Panc1 (cell line): ENCODE data around the gene NEIL1. TPM values are rescaled to one million over a fixed set of nuclear protein-coding genes. Genes with fewer than 3 reads are reported as not detected.
A peak's percentile ranks its signal among the peaks of the same experiment; 100 is the strongest.

Experiments
- ATAC-seq: fragments of 200-7000 bp; cut with Tn5 transposase; 2 replicates; pipeline ENCODE4 v1.9.1; 2020; ENCODE audit warnings: mild to moderate bottlenecking, moderate library complexity
- BruUV-seq: library from RNA; stranded (reverse); fragments of 400-500 nt; replicated peaks from 2 replicates; lab custom pipeline; 2021; lab: Mats Ljungman, UMichigan
- CTCF ChIA-PET: fragments of 300-600 bp; sonication (Branson Sonifier 250); formaldehyde crosslinking; loops from one replicate; lab custom pipeline; 2022; ENCODE audit warnings: antibody characterized with exemption; lab: Charles Lee
- POLR2A ChIA-PET: fragments of 300-600 bp; sonication (Branson Sonifier 250); formaldehyde crosslinking; loops from one replicate; lab custom pipeline; 2022; ENCODE audit warnings: antibody characterized with exemption; lab: Charles Lee
- DNase-seq: peaks from one replicate; pipeline ENCODE4 v3.0.0-alpha.2; 2010; ENCODE audit warnings: low read depth, low spot score
- H3K27ac ChIP-seq: 2 replicates; pipeline ENCODE4 v1.5.1; 2011; ENCODE audit warnings: mild to moderate bottlenecking, low read length, inconsistent platforms
- H3K27me3 ChIP-seq: fragments of 200-500 bp; sonication (Bioruptor generic); 2 replicates; pipeline ENCODE4 v1.6.0; 2014; ENCODE audit warnings: low read length, inconsistent platforms; ENCODE audit not compliant: control insufficient read depth, insufficient read depth
- H3K36me3 ChIP-seq: fragments of 200-500 bp; sonication (Bioruptor generic); 2 replicates; pipeline ENCODE4 v1.5.1; 2014; ENCODE audit warnings: inconsistent platforms, mild to moderate bottlenecking, low read length, moderate library complexity; ENCODE audit not compliant: control insufficient read depth, insufficient read depth
- H3K4me1 ChIP-seq: 2 replicates; pipeline ENCODE4 v1.5.1; 2011; ENCODE audit warnings: inconsistent platforms, mild to moderate bottlenecking, low read length, moderate library complexity; ENCODE audit not compliant: control insufficient read depth, insufficient read depth
- H3K4me3 ChIP-seq, 2 experiments: 2 replicates each; pipeline ENCODE4 v1.5.1; 2011 to 2012; ENCODE audit warnings: low read depth in 2 of 2, low read length in 2 of 2, mild to moderate bottlenecking in 2 of 2, inconsistent platforms in 1 of 2, moderate library complexity in 1 of 2
- H3K9me3 ChIP-seq: fragments of 200-500 bp; sonication (Bioruptor generic); 2 replicates; pipeline ENCODE4 v1.5.1; 2014; ENCODE audit warnings: low read depth, mild to moderate bottlenecking, inconsistent platforms, low read length, moderate library complexity; ENCODE audit not compliant: control insufficient read depth, insufficient read depth
- POLR2AphosphoS5 ChIP-seq: IDR thresholded peaks from 2 replicates; pipeline ENCODE4 v1.6.1; 2012; ENCODE audit warnings: mild to moderate bottlenecking, low read depth, low read length, moderate library complexity
- SIN3A ChIP-seq: IDR thresholded peaks from 2 replicates; pipeline ENCODE4 v1.6.1; 2012; ENCODE audit warnings: low read depth, mild to moderate bottlenecking, low read length, moderate library complexity, borderline replicate concordance; ENCODE audit not compliant: insufficient read depth
- TCF7L2 ChIP-seq: IDR thresholded peaks from 2 replicates; pipeline ENCODE4 v1.6.1; 2011; ENCODE audit warnings: mild to moderate bottlenecking, low read depth, low read length, inconsistent platforms
- in situ Hi-C: cut with HindIII; loops from 2 replicates; pipeline ENCODE4 v1.10.0; 2016; ENCODE audit warnings: low sequenced_read_pairs, low pct_unique_long_range_greater_than_20kb
- intact Hi-C: fragments of 100-400 bp; cut with micrococcal nuclease; formaldehyde crosslinking; loops from one replicate; pipeline ENCODE4 v1.10.0; 2022; ENCODE audit not compliant: unreplicated experiment
- total RNA-seq: library from RNA; stranded (reverse); gene quantifications from one replicate; pipeline ENCODE4 v1.2.1, GENCODE V29; 2021; ENCODE audit not compliant: unreplicated experiment
- TF ChIP-seq, protein P1 (sequence below), 2 experiments: IDR thresholded peaks; 2 replicates each; pipeline ENCODE4 v1.6.1; 2011 to 2012; ENCODE audit warnings: low read depth in 2 of 2, control low read depth in 1 of 2, low read length in 1 of 2, mild to moderate bottlenecking in 1 of 2, moderate library complexity in 1 of 2; ENCODE audit not compliant: insufficient read depth in 1 of 2
- TF ChIP-seq, protein P2 (sequence below): fragments of 450-650 bp; IDR thresholded peaks from 2 replicates; pipeline ENCODE4 v1.5.1; 2017; ENCODE audit warnings: mild to moderate bottlenecking

The NEIL1 gene
- total RNA-seq, 1 experiment from 2014 or later, result 3.4 TPM

DNA sequence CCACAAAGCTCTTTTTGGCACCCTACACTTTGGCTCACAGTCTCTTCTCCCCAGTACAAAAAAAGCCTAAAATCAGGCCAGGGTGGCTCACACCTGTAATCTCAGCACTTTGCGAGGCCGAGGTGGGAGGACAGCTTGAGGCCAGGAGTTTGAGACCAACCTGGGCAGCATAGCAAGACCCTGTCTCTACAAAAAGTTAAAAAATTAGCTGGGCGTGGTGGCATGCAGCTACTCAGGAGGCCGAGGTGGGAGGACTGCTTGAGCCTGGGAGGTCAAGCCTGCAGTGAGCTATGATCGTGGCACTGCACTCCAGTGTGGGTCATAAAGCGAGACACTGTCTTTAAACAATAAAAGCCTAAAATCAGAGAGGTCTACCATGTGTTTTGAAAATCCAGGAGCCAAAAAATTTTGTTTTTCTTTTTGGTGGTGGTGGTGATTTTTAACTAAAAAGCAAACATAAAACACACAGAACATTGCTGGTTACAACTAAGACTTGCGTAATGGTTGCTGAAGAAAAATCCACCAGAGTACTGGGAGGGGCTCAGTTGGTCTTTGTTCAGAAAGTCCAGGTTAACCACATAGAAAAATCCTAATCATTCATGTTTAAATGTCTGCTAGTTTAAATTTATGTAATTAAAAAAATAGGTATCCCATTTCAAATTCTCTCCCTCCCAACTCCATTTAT is 23.2 kb downstream of the NEIL1 start:
- Histone ChIP-seq H3K9me3 (no peaks in the 10 kb centered on the region), H3K27me3 (no peaks in the 10 kb centered on the region), H3K4me1 (peaks cover 15% of the 10 kb centered on the region), H3K36me3 (peaks cover 20% of the 10 kb centered on the region), H3K4me3 (no peak overlapping the region), H3K27ac (no peak overlapping the region)
- POLR2A ChIA-PET, result interaction anchor here (0.6 to 0.7 kb wide), 3 partner anchors 19 to 80 kb away, joined by 3 to 6 read pairs (median 6); no protein-coding TSS in a partner anchor
- TF ChIP-seq TCF7L2 (no peak), POLR2AphosphoS5 (no peak)
- TF ChIP-seq, protein P1, sequence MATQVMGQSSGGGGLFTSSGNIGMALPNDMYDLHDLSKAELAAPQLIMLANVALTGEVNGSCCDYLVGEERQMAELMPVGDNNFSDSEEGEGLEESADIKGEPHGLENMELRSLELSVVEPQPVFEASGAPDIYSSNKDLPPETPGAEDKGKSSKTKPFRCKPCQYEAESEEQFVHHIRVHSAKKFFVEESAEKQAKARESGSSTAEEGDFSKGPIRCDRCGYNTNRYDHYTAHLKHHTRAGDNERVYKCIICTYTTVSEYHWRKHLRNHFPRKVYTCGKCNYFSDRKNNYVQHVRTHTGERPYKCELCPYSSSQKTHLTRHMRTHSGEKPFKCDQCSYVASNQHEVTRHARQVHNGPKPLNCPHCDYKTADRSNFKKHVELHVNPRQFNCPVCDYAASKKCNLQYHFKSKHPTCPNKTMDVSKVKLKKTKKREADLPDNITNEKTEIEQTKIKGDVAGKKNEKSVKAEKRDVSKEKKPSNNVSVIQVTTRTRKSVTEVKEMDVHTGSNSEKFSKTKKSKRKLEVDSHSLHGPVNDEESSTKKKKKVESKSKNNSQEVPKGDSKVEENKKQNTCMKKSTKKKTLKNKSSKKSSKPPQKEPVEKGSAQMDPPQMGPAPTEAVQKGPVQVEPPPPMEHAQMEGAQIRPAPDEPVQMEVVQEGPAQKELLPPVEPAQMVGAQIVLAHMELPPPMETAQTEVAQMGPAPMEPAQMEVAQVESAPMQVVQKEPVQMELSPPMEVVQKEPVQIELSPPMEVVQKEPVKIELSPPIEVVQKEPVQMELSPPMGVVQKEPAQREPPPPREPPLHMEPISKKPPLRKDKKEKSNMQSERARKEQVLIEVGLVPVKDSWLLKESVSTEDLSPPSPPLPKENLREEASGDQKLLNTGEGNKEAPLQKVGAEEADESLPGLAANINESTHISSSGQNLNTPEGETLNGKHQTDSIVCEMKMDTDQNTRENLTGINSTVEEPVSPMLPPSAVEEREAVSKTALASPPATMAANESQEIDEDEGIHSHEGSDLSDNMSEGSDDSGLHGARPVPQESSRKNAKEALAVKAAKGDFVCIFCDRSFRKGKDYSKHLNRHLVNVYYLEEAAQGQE (IDR thresholded peaks at IDR 0.05; ENCODE audit: insufficient read depth in 1 of 2, low read depth in 2 of 2, low read length in 1 of 2), result no peak
- TF ChIP-seq, protein P2, sequence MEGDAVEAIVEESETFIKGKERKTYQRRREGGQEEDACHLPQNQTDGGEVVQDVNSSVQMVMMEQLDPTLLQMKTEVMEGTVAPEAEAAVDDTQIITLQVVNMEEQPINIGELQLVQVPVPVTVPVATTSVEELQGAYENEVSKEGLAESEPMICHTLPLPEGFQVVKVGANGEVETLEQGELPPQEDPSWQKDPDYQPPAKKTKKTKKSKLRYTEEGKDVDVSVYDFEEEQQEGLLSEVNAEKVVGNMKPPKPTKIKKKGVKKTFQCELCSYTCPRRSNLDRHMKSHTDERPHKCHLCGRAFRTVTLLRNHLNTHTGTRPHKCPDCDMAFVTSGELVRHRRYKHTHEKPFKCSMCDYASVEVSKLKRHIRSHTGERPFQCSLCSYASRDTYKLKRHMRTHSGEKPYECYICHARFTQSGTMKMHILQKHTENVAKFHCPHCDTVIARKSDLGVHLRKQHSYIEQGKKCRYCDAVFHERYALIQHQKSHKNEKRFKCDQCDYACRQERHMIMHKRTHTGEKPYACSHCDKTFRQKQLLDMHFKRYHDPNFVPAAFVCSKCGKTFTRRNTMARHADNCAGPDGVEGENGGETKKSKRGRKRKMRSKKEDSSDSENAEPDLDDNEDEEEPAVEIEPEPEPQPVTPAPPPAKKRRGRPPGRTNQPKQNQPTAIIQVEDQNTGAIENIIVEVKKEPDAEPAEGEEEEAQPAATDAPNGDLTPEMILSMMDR, result no peak
- DNase-seq (no peak), ATAC-seq (no peak)
- BruUV-seq, result no TSS peak
- CTCF ChIA-PET, result interaction anchor here (0.6 kb wide), 1 partner anchor 178 kb away, joined by 3 read pairs; no protein-coding TSS in a partner anchor
- in situ Hi-C loops, result no loop called here
- intact Hi-C loops, result no loop called here

DNA sequence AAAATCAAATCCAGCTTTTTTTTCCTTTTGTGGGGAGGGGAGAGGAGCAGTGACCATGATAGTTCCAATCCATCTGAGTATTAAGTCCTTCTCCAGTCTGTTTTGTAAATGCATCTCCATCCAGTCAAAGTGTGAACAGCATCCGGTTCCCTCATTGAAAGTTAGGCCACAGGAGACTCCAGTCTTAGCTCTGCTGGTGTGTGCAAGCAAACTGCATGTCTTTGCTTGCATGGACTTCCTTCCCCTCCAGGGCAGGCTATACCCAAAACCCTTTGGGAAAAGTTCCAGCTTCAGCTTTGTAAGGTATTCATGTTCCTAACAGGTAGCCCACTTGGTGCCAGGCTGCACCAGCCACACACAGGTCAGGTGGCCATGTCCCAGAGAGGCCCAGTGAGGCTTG is 24.6 kb downstream of the NEIL1 start:
- no peaks in the 10 kb centered on the region for H3K9me3 ChIP-seq
- TF ChIP-seq POLR2AphosphoS5, result peak; percentile 24; the same call in 1 of the 2 replicates
- TF ChIP-seq TCF7L2, result no peak
- H3K36me3 ChIP-seq, result peaks cover 31% of the 10 kb centered on the region
- no peaks in the 10 kb centered on the region for H3K27me3 ChIP-seq
- ChIA-PET POLR2A (no interaction called here), CTCF (no interaction called here)
- H3K4me1 ChIP-seq, result peaks cover 15% of the 10 kb centered on the region
- in situ Hi-C loops (no loop called here), intact Hi-C loops (no loop called here)
- H3K27ac ChIP-seq, result no peak overlapping the region
- ATAC-seq (no peak), DNase-seq (no peak)
- no peak overlapping the region for H3K4me3 ChIP-seq
- no TSS peak for BruUV-seq

DNA sequence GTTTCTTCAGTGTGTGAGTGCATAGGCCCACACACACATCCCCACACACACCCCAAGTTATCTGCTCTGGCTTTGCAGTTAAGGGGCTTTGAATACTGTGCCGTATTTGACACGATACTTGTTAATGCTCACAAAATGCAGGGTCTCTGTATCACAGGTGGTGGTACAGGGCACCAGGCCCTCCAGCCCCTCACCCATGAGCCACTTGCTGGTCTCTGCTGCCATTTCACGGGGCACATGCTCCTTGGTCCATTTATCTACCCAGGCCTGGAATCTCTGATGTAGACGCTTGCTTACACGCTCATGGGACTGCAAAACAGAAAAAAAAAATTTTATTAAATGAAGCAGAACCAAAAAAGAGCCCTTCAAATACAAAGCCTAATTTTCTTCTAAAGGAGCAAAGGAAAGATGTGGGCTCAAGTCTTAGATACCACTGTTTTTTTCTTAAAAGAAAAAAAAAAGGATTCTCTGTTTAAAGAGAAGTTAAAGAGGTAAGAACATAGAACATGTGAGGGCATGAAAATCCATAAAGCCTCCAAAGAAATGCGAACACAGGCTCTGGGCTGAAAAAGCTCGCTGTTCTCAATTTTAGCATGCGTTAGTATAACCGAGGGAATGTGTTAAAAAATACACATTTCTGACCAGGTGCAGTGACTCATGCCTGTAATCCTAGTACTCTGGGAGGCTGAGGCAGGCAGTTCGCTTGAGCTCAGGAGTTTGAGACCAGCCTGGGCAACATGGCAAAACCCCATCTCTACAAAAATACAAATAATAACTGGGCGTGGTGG is 25.3 kb downstream of the NEIL1 start:
- in situ Hi-C loops, result no loop called here

More for the DNA sequence above, 25.3 kb downstream of the NEIL1 start:
- Histone ChIP-seq H3K36me3 (peaks cover 31% of the 10 kb centered on the region), H3K4me1 (peaks cover 15% of the 10 kb centered on the region), H3K9me3 (no peaks in the 10 kb centered on the region), H3K27me3 (no peaks in the 10 kb centered on the region), H3K27ac (no peak overlapping the region), H3K4me3 (no peak overlapping the region)
- DNase-seq, result no peak
- ChIA-PET CTCF (no interaction called here), POLR2A (no interaction called here)
- intact Hi-C loops, result no loop called here
- TF ChIP-seq POLR2AphosphoS5 (no peak), SIN3A (no peak), TCF7L2 (no peak)
- TF ChIP-seq, protein P1 (IDR thresholded peaks at IDR 0.05; ENCODE audit: insufficient read depth in 1 of 2, low read depth in 2 of 2, low read length in 1 of 2), result no peak
- TF ChIP-seq, protein P2, result no peak
- no TSS peak for BruUV-seq
- ATAC-seq, result no peak
